Measurements from ENCODE around the gene HEXA.

Gene HEXA

GRCh38 chr15:72372361-72372760, 3.5 kb downstream of the HEXA start:
- DNase-seq, result no peak

- no peak for DNase-seq
Observed at GRCh38 chr15:72369964-72370363, 5.8 kb downstream of the HEXA start.

GRCh38 chr15:72368899-72369298, 6.9 kb downstream of the HEXA start:
- no peak for DNase-seq

GRCh38 chr15:72368325-72368724, 7.5 kb downstream of the HEXA start:
- DNase-seq, result no peak

GRCh38 chr15:72365844-72366243, 10.0 kb downstream of the HEXA start:
- no peak for DNase-seq

- DNase-seq, result no peak
Observed at GRCh38 chr15:72361176-72361575, 14.6 kb downstream of the HEXA start.

GRCh38 chr15:72358650-72359171, 17.1 kb downstream of the HEXA start:
- no peak for DNase-seq

GRCh38 chr15:72358121-72358520, 17.7 kb downstream of the HEXA start:
- no peak for DNase-seq

GRCh38 chr15:72354496-72354895, 21.3 kb downstream of the HEXA start:
- no peak for DNase-seq

GRCh38 chr15:72353266-72353665, 22.5 kb downstream of the HEXA start:
- no peak for DNase-seq

GRCh38 chr15:72345806-72346205, 30.0 kb downstream of the HEXA start:
- DNase-seq, result no peak

GRCh38 chr15:72345280-72345679, 30.5 kb downstream of the HEXA start:
- no peak for DNase-seq

- DNase-seq, result no peak
Observed at GRCh38 chr15:72344602-72345001, 31.2 kb downstream of the HEXA start.

- DNase-seq, result no peak
Observed at GRCh38 chr15:72342385-72342784, 33.4 kb downstream of the HEXA start.

- no peak for DNase-seq
Observed at GRCh38 chr15:72341361-72341760, 34.5 kb downstream of the HEXA start.

- no peak for DNase-seq
Observed at GRCh38 chr15:72340366-72340765, 35.4 kb downstream of the HEXA start.

- DNase-seq, result no peak
Observed at GRCh38 chr15:72339777-72340177, 36.0 kb downstream of the HEXA start.

GRCh38 chr15:72338617-72339321, 37.0 kb downstream of the HEXA start:
- DNase-seq, result no peak

GRCh38 chr15:72338148-72338547, 37.7 kb downstream of the HEXA start:
- no peak for DNase-seq

- DNase-seq, result no peak
Observed at GRCh38 chr15:72334842-72335241, 41.0 kb downstream of the HEXA start.

- no peak for DNase-seq
Observed at GRCh38 chr15:72331021-72331420, 44.8 kb downstream of the HEXA start.

GRCh38 chr15:72323752-72324151, 52.1 kb downstream of the HEXA start:
- DNase-seq, result no peak

GRCh38 chr15:72319985-72320671, 55.7 kb downstream of the HEXA start, which contains the start of gene CELF6:
CELF6 (minus strand) TSS chr15:72320157; CDS start chr15:72319874, 283 bp downstream.
- peak in 1 of 2 experiments; percentile 45 for DNase-seq

- no peak for DNase-seq
Observed at GRCh38 chr15:72319360-72319984, 56.3 kb downstream of the HEXA start.

All from SW 1271 (cell line).